Body of pancreas (tissue), 4 donors: ENCODE results near the gene FAM120C.

Source experiments
- CTCF ChIP-seq, 7 experiments: fragments of 450-650 bp in 4 of 7; fragments of 200-600 bp in 3 of 7; sonication (generic) in 3 of 7; IDR thresholded peaks; one replicate each; pipeline ENCODE4 v1.5.1; 2016 to 2019; ENCODE audit warnings: antibody characterized with exemption in 7 of 7
- POLR2A ChIP-seq, 3 donors: fragments of 450-650 bp; IDR thresholded peaks; one replicate each; pipeline ENCODE4 v1.6.1; 2016; ENCODE audit warnings: antibody characterized with exemption in 3 of 3, mild to moderate bottlenecking in 2 of 3

GRCh38 chrX:54172455-54172854 lies 10.6 kb downstream of the FAM120C start:
- TF ChIP-seq CTCF (IDR thresholded peaks at IDR 0.05), result no peak
- TF ChIP-seq POLR2A (IDR thresholded peaks at IDR 0.05), result no peak
